ENCODE measurements around the gene CD200R1L.

The CD200R1L gene

DNA sequence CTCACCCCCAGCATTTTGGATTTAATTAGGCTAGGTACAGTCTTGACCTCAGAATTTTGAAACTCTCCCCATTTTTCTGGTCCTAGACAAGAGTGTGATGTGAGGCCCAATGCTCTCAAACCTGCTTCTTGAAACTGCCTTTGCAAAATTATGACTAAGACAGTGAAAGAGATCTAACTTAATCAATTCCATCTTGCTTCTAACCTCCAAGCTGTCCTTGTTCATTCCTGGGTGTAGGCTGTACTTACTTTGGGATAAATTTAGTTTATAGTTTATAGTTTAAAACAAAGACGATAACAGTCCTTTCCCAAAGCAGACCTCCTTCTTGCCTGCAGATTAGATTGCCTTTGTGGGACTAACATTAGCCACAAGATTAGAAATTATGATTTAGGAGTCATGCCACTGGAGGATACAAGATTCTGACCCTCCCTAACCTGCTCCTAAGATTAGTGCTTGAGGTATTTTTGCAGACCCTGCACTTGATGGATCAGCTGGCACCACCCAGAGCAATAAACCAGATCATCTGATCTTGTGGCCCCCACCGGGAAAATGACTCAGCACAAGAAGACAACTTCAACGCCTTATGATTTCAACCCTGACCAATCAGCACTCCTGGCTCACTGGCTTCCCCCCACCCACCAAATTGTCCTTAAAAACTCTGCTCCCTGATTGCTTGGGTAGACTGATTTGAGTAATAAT is 59.6 kb downstream of the CD200R1L start:
- DNase-seq: no peak

DNA sequence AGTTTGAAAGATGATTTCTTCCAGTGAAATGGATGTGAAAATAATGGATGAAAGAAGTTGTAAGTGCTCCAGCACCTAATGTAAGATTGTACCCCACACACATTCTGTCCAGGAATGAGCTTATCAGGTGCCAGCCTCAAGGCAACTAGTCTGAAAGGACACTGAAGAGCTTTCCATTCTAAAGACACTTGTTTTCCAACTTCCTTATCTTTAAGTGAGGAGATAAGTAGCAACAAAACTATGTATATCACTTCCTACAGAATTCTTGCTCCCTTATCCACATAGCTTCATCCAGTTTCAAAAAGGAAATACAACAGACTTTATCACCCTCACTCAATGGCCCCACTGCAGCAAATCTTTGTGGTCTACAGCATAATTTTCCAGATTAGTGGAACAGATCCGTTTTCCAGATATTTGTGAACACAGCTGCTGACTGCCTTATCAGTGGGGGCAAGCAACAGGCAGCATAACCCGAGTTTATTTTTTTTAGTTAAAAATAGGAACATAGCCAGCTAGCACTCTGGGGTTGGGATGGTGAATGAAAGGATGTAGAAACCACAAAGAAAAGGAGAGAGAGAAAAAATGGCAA is 60.6 kb downstream of the CD200R1L start:
- no peak for DNase-seq

DNA sequence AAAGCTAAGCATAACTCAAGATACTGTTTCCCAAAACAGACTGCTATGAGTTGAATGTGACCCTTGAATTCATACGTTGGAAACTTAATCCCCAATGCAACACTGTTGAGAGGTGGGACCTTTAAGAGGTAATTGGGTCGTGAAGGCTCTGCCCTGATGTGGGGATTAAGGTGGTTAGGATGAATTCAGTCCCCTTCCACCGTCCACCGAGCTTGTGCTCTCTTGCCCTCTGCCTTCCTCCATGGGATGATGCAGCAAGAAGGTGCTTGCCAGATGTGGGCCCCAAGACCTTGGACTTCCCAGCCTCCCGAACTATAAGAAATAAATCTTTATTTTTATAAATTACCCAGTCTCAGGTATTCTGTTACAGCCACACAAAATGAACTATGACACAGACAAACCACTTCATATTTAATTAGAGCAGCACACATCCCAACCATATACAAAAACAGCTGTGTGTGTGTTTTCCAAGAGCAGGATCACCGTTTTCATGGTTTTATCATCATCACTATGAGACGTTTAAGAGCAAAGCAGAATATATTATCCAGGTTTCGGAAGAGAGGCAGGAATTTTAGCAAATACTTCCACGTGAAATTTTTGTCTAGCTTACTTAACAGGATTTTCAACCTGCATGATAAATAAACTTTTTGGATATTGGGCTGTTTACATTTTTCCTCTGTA is 61.2 kb downstream of the CD200R1L start:
- DNase-seq: no peak

DNA sequence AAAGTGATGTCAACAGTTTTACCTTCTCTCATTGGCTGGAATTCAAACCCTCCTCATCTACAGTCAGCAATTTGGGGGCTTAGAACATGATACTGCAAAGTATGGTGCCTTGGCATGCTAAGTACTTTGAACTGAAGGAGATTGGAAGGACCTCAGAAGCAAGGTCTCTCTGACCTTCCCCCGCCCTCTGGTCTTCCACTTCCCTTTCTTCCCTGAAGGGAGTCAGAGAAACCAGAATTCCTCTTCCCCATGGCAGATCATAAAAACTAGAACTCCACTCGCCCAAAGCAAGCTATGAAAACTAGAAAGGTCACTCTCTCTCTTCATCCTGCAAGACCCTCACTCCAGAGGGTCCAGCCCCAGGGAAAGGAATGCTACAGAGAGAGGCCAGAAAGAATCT is 64.2 kb downstream of the CD200R1L start:
- peak in 3 of 4 experiments; percentile 55 to 69 (median 59) for DNase-seq

DNA sequence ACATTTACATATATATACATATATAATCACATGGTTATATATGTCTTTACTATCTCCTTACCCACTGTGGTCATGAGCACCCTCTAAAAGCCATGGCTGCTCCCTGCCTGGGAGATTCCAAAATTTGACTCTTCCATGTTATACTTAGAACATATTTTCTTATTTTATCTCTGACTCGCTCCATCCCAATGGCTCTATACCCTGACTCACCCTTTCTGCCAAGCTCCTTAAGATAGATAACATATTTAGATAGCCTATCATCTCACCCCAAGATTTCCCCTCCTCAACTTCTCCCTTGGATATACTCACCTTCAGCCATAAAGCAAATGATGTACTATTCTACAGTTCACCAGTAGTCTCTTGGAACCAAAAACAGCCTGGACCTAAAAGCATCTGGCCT is 65.1 kb downstream of the CD200R1L start:
- no peak for DNase-seq

DNA sequence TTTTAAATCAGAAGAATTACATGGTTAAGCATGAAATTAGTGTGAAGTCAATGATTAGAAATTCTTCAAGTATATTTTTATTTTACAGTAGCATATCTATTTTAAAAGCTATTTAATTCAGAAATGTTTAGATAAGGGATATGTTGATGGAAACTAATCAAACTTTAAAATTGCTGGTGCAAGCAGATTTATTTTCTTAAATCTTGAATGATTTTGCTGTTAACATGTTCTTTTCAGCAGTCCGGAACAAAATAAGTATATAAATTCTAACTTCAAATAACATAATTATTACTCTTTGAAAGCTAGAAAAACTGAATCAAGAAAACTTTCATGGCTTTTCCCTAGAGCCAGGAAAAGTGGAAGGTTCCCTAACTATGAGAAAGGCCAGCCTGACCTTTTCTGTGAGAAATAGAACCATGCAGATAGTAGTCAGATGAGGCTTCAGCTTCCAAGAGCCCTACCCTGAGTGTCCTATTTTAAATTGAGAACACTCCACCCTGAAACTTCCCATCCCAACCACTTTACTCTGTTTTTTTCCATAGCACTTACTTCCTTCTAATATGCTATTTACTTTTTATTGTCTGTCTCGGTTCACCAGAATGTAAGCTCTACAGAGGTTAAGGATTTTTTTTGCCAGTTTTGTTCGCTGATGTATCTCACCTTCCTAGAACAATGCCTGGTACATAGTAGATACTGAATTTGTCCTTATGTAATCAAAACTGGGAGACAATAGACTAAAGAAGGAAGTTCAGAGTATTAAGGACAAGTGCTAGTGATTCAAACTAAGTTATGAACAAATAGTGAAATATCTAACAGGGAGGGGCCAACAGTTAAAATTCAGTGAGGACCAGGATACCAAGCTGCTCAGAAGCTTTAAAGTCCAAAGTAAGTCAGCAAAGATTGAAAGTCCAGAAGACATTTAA is 66.8 kb downstream of the CD200R1L start:
- DNase-seq: peak in 1 of 4 experiments; percentile 51

DNA sequence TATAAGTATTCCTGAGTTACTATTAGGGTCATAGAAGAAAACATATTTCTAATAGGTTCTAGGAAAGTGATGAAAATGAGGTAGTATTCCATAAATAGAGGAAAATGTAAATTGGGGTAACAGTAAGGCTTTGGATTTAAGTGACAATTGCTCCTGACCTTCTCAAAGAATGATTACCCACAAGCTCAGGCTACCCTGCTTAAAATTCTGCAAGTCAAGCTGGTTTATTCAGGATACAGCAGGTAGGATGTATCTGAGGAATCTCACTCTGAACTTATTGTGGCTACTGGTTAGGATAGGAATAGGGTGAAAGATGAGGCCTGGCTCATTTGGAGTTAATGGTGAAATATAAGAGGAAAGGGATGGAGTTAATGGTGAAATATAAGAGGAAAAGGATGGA is 67.7 kb downstream of the CD200R1L start:
- DNase-seq: no peak

DNA sequence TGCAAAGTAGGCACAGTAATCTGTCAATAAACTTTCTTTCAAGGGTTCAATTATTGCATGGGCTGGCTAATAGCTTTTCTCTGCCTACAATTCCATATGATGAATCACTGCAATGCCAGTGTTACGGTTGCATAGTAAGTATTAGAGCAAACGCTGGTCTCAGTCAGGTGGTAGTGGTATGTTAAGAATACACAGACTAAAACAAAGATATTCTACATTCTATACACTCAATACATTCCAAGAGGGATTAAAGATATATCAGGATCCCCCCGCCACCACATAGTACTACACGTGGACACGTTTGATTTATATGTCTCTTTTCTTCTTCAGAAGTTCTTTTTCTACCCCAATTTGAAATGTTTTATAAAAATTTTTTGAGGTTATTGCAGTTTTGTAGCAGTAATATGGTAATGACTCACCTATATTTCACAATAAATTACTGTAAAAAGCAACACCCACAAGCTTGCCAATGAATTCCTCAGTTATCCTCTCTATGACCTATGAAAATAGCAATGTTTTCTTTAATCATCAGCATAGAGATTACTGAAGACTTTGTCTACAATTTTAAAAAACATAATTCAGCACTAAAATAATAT is 68.2 kb downstream of the CD200R1L start:
- peak in 2 of 4 experiments; percentile 66 for DNase-seq

DNA sequence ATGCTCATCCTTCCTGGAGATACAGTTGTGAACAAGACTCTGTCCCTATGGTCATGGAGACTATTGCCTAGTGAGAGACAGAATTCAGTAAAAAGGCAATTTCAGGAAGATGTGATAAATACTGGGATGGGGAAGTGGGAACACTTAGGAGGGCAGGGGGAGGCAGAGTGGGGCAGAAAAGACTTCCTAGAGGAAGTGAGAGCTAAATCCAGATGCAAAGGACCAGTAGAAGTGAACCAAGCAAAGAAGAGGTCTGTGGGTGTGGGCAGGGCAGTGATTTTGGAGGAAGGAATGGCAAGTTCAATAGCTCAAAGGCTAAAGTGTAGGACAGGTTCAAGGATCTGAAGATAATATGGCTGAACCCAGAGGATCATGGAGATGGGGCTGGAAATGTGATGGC is 68.9 kb downstream of the CD200R1L start:
- peak in 3 of 4 experiments; percentile 50 to 62 (median 57) for DNase-seq

DNA sequence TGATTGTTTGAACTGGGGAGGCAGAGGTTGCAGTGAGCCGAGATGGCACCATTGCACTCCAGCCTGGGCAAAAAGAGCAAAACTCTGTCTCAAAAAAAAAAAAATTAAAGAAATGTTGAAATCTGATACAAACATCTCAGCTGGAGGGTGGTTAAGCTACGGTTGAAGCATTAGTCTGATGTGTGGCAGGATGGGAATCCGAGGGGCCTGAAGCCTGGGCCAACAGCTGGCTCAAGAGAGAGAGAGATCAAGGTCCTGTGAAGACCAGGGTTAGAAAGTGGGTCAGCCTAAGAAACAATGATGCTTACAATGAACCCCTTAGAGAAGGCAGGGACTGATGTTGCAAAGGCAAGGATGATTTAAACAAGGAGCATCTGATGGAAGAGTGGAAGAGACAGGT is 69.8 kb downstream of the CD200R1L start:
- no peak for DNase-seq

DNA sequence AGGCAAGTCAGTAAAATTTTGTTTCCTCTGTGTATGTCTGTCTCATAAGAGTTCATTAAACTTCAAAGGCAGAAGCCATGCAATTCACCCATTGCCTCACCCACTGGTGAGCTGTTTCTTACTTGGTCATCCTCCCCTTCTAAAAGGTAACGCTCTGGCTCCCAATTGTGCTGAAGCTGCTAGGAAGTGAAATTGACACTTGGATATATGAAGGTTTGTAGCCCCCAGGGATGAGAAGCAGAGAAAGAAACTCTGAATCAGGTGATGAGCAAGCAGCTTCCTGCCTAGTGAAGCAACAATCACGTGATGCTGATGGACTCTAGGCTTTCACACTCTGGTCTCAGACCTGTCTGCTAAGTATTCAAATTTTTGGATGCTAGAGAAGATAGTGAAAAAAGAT is 70.7 kb downstream of the CD200R1L start:
- DNase-seq: peak in 3 of 4 experiments; percentile 42 to 58 (median 51)

DNA sequence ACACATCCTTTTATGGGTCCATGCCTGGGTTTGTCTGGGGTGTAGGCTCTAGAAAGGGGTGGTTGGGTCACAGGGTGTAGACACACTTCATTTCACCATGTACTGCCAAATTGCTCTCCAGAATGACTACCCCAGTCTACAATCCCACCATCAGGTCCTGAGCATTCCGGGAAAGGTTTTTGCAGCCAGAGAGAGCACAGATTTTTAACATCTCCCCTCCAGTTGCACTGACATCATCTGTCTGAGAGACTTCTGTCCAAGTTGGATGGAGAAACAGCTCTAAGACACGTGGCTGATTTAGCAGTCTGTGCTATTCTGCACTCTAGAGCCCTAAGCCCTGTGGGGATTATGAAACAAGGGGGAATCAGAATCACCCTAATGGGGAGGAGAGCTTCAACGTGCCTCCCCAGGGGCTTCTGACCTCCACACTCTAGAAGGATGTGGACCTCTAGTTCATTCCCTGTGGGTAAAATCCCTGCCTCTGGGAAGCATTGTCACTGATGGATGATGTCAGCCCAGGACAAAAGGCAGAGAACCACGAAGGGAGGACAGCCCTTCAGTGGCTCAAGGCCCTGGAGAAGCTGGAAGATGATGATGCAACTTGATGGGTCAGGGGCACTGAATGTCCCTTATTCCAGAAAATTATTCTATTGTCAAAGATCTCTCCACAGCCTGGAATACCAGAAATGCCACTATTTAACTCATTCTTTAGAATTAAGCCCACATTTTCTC is 71.5 kb downstream of the CD200R1L start:
- DNase-seq: peak in 2 of 4 experiments; percentile 29 to 39

DNA sequence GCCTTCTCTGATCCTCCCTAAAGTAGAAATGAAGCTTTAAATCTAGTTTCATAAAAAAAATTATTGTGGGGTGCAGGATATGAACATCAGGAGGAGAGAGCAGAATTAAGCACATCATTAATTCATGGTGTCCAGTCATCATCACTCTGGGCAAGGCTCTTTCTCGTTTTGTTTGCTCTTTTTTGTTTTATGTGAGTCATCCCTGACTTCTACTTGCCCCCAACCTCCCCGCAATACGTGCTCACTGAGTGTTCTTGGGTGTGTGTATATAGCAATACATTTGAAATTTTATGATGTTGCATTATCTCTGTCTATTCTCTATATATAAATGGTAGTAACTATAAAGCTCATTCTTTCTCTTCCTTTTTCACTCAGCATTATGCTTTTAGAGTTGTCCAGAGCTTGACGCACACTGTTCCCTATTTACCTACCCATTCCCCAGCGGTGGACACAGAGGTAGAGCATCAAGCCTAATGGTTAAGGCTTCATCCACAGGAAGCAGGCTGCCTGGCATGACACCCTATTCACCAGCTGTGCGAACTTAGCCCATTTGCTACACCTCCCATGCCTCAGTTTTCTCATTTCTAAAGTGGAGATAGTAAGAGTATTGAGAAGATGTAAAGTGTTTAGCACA is 72.3 kb downstream of the CD200R1L start:
- peak in 1 of 4 experiments; percentile 17 for DNase-seq

DNA sequence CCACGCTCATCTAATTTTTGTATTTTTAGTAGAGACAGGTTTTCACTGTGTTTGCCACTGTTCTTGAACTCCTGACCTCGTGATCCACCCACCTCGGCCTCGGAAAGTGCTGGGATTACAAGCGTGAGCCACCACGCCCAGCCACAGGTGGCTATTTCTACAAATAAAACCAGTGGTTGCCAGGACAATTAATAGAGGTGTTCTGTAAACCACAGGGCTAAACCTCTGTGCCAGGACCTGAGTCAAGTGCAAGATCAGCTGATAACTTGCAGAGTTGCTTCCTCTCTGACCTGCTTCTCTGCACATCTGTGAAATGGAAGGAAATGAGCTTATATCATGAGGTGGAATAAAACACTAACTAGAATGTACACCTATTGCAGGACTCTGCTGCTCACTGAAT is 72.8 kb downstream of the CD200R1L start:
- no peak for DNase-seq

DNA sequence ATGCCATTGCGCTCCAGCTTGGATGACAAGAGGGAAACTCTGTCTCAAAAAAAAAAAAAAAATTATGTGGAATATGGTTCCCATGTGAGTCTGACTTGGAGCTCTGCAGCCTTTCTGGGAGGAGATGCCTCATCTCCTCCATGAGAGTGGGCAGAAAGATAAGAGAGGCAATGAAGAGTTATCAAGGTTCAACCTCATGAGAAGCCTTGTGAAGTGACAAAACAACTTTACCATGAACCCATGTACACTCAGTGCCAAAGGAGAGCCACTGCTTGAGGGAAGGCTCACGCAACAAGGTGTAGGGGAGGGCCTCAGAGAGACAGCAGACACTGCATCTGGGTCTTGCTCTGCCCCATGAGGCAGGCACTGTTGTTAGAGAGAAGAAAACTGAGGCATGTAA is 75.7 kb downstream of the CD200R1L start:
- DNase-seq: no peak

DNA sequence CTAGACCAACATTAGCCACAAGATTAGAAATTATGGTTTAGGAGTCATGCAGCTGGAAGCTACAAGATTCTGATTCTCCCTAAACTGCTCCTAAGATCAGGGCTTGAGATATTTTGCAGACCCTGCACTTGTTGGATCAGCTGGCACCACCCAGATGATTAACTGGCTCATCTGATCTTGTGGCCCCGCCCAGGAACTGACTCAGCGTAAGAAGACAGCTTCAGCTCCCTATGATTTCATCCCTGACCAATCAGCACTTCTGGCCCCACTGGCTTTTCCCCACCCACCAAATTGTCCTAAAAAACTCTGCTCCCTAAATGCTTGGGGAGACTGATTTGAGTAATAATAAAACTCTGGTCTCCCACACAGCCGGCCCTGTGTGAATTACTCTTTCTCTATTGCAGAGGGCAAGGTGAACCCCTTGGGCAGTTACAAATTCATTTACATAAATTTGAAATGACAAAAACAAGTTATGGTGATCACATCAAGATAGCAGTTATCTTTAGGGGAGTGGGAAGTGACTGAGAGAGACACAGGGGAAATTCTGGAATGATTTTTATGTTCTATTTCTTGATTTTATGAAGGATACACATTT is 76.5 kb downstream of the CD200R1L start:
- peak; percentile 76 to 88 (median 85) for DNase-seq

DNA sequence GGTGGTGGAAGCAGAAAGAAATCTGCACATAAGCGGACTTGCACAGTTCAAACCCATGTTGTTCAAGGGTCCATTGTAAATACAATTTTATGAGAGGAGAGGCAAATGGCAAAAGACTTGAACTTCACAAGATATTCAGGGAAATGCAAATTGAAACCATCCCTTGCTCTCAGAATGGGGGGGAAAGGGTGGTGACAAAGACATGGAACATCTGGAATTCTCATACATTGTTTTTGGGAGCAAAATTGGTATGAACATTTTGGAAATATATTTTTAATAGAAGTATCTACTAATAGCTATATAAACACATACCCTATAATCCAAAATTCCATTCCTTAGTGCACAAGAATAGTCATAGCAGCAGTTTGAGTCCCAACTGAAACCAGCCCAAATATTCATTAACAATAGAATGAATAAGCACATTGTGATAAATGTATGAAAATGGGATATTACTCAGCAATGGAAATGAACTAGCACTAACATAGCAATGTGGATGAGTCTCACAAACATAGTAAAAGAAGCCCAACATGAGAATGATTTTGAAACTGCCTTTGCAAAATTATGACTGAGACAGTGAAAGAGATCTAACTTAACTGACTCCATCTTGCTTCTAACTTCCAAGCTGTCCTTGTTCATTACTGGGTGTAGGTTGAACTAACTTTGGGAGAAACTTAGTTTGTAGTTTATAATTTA is 77.2 kb downstream of the CD200R1L start:
- no peak for DNase-seq

DNA sequence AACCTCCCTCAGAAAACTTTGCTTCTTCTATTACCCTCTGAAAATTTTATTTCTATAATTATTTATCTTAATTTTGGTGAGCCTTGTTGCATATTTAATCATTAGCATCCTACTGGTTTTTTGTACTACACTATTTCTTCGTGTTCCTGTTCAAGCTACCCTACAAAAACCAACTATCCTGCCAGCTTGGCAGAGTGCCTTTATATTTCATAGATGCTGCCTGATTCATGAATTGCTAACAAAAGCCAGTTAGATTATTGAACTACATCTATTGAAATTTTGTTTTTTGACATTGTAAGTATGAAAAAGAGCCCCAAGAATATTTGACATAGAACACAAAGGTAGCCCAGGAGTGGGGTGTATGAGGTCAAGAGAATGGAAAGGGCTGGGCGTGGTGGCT is 78.9 kb downstream of the CD200R1L start:
- DNase-seq: no peak

DNA sequence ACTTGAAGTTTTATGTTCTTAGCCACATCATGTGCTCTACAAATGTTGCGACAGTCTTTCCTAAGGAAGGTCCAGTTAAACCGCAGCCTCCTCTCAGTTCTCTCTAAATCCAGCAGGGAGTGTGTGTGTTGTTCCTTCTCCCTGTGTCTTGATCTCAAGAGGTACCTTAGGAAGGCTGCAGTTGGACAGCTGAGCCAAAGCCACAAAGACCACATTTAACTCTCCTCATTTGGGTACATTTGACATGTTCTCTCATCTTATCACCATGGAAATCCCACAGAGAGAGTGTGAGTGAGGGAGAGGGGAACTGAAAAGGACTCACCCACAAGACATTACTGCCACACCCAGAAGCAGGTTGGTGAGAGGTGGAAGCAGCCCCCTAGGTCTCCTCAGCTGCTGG is 79.5 kb downstream of the CD200R1L start:
- peak; percentile 70 to 90 (median 80) for DNase-seq
